Lower lobe of right lung (tissue), 2 donors: ENCODE results near the gene FAF1. TPM values are rescaled to one million over a fixed set of nuclear protein-coding genes. Genes with fewer than 3 reads are reported as not detected.

ENCODE experiments used
- ATAC-seq, 2 donors: fragments of 200-7000 bp; cut with Tn5 transposase; one replicate each; pipeline ENCODE4 v1.9.1; 2020 to 2022; ENCODE audit warnings: mild to moderate bottlenecking in 2 of 2, moderate library complexity in 2 of 2
- DNase-seq: peaks from one replicate; pipeline ENCODE4 v3.0.0-alpha.2; 2020
- H3K27ac ChIP-seq: fragments of 200-600 bp; one replicate; pipeline ENCODE4 v1.8.0; 2022
- H3K27me3 ChIP-seq: fragments of 200-600 bp; one replicate; pipeline ENCODE4 v1.8.0; 2022; ENCODE audit warnings: low read depth
- H3K36me3 ChIP-seq: fragments of 200-600 bp; one replicate; pipeline ENCODE4 v1.8.0; 2022; ENCODE audit warnings: mild to moderate bottlenecking
- H3K4me1 ChIP-seq: fragments of 200-600 bp; one replicate; pipeline ENCODE4 v1.8.0; 2022
- H3K4me3 ChIP-seq: fragments of 200-600 bp; one replicate; pipeline ENCODE4 v1.8.0; 2022; ENCODE audit warnings: mild to moderate bottlenecking
- H3K9me3 ChIP-seq: fragments of 200-600 bp; one replicate; pipeline ENCODE4 v1.8.0; 2022
- CTCF ChIP-seq: fragments of 200-600 bp; IDR thresholded peaks from one replicate; pipeline ENCODE4 v1.8.0; 2022; ENCODE audit warnings: antibody characterized with exemption, mild to moderate bottlenecking
- intact Hi-C: fragments of 100-400 bp; cut with DNase I; formaldehyde crosslinking; loops from one replicate; pipeline ENCODE4 v1.11.0; 2022
- total RNA-seq: library from RNA; stranded (reverse); fragmentation: NEBNext Ultra II Directional; extraction: Animal tissue kit (Norgen Biotek cat#: 25700); gene quantifications from one replicate; pipeline ENCODE4 v1.2.1, GENCODE V29; 2021
- donor health status: DM: no; HTN: yes; CAD: no; lungs with severe emphysema.

The FAF1 gene
- total RNA-seq, 1 donor from 2014 or later, result 45.0 TPM

GRCh38 chr1:50615036-50615750 is 344.9 kb downstream of the FAF1 start:
- DNase-seq (no peak), ATAC-seq (no peak)
- intact Hi-C loops, result no loop called here
- no peaks in the 10 kb centered on the region for H3K36me3 ChIP-seq
- no peaks in the 10 kb centered on the region for H3K9me3 ChIP-seq
- no peak overlapping the region for H3K4me3 ChIP-seq
- H3K27me3 ChIP-seq, result no peaks in the 10 kb centered on the region
- no peak overlapping the region for H3K27ac ChIP-seq
- no peaks in the 10 kb centered on the region for H3K4me1 ChIP-seq
- TF ChIP-seq CTCF, result no peak

- Histone ChIP-seq H3K4me1 (no peaks in the 10 kb centered on the region), H3K36me3 (no peaks in the 10 kb centered on the region), H3K4me3 (no peak overlapping the region), H3K9me3 (no peaks in the 10 kb centered on the region), H3K27me3 (no peaks in the 10 kb centered on the region), H3K27ac (no peak overlapping the region)
- no peak for TF ChIP-seq CTCF
- DNase-seq (no peak), ATAC-seq (peak in 1 of 2 donors; percentile 26)
- intact Hi-C loops, result no loop called here
These were observed 348.4 kb downstream of the FAF1 start for GRCh38 chr1:50611675-50612074.

GRCh38 chr1:50610563-50610962 is 349.5 kb downstream of the FAF1 start:
- no peak for ATAC-seq
- Histone ChIP-seq H3K4me3 (no peak overlapping the region), H3K27me3 (no peaks in the 10 kb centered on the region), H3K36me3 (no peaks in the 10 kb centered on the region), H3K9me3 (no peaks in the 10 kb centered on the region), H3K27ac (no peak overlapping the region), H3K4me1 (no peaks in the 10 kb centered on the region)
- DNase-seq, result no peak
- intact Hi-C loops, result no loop called here
- no peak for TF ChIP-seq CTCF

GRCh38 chr1:50609508-50609907 is 350.6 kb downstream of the FAF1 start:
- Histone ChIP-seq H3K4me1 (no peaks in the 10 kb centered on the region), H3K36me3 (no peaks in the 10 kb centered on the region), H3K9me3 (no peaks in the 10 kb centered on the region), H3K4me3 (no peak overlapping the region), H3K27me3 (no peaks in the 10 kb centered on the region), H3K27ac (no peak overlapping the region)
- TF ChIP-seq CTCF, result no peak
- DNase-seq (no peak), ATAC-seq (no peak)
- intact Hi-C loops, result loop anchor here (10.0 kb wide), 1 partner anchor 245 kb away; no protein-coding TSS in a partner anchor

GRCh38 chr1:50605186-50605875 is 354.7 kb downstream of the FAF1 start:
- TF ChIP-seq CTCF, result peak; percentile 32
- Histone ChIP-seq H3K27me3 (no peaks in the 10 kb centered on the region), H3K9me3 (no peaks in the 10 kb centered on the region), H3K36me3 (no peaks in the 10 kb centered on the region), H3K27ac (no peak overlapping the region), H3K4me3 (no peak overlapping the region), H3K4me1 (peaks cover 5% of the 10 kb centered on the region)
- DNase-seq (no peak), ATAC-seq (peak; percentile 76 to 83)
- intact Hi-C loops, result loop anchor here (10.0 kb wide), 1 partner anchor 241 kb away; no protein-coding TSS in a partner anchor
